ENCODE results near the gene RHBDD2.

DNA sequence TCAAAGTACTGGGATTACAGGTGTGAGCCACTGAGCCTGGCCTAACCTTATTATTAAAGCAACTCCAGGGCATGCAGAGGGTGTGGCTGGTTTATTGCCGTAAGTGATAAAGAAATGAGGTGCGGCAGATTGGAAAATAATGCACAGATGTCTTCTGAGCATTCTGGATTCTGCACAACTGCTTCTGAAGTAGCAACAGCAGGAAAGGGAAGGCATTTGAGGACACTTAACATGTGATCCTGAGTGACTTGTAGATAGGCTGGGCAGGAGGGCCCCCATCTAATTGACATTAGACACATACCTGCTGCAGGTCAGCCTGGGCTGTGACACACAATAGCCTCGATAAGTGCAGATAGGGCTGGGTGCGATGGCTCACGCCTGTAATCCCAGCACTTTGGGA, 5.6 kb downstream of the RHBDD2 start:
- TF ChIP-seq, protein P1, sequence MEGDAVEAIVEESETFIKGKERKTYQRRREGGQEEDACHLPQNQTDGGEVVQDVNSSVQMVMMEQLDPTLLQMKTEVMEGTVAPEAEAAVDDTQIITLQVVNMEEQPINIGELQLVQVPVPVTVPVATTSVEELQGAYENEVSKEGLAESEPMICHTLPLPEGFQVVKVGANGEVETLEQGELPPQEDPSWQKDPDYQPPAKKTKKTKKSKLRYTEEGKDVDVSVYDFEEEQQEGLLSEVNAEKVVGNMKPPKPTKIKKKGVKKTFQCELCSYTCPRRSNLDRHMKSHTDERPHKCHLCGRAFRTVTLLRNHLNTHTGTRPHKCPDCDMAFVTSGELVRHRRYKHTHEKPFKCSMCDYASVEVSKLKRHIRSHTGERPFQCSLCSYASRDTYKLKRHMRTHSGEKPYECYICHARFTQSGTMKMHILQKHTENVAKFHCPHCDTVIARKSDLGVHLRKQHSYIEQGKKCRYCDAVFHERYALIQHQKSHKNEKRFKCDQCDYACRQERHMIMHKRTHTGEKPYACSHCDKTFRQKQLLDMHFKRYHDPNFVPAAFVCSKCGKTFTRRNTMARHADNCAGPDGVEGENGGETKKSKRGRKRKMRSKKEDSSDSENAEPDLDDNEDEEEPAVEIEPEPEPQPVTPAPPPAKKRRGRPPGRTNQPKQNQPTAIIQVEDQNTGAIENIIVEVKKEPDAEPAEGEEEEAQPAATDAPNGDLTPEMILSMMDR (IDR thresholded peaks at IDR 0.05; ENCODE audit: borderline replicate concordance, extremely low read depth, low read length, poor library complexity, severe bottlenecking), result no peak
- TF ChIP-seq EZH2 (IDR thresholded peaks at IDR 0.05; ENCODE audit: borderline replicate concordance, low read depth, low read length, severe bottlenecking), result no peak
